ENCODE results near the gene FXN. TPM values are rescaled to one million over a fixed set of nuclear protein-coding genes. Genes with fewer than 3 reads are reported as not detected.
"Not testable (repeated sequence)": the region's sequence is repeated elsewhere in the genome, so short reads cannot be mapped to it uniquely, and the experiment has no call there.

Gene FXN
- total RNA-seq, 1 donor from 2014 or later: 23.2 TPM

DNA sequence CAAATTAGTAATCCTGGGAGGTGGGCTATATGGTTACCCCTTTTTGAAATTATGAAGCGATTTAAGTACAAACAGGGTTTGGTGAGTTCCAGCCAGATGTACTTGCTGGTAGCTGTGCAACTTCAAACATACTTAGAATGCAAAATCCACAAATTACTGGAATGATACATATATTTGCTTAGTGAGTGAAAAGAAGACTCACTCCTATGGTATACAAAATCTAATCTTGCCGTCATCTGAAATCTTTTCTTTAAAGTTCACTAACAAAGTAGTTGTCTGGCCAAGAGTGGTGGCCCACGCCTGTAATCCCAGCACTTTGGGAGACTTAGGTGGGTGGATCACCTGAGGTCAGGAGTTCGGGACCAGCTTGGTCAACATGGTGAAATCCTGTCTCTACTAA, 73.6 kb downstream of the FXN start:
- DNase-seq (ENCODE audit: low spot score): no peak
- H3K4me1 ChIP-seq: no peaks in the 10 kb centered on the region
- TF ChIP-seq, protein P1, sequence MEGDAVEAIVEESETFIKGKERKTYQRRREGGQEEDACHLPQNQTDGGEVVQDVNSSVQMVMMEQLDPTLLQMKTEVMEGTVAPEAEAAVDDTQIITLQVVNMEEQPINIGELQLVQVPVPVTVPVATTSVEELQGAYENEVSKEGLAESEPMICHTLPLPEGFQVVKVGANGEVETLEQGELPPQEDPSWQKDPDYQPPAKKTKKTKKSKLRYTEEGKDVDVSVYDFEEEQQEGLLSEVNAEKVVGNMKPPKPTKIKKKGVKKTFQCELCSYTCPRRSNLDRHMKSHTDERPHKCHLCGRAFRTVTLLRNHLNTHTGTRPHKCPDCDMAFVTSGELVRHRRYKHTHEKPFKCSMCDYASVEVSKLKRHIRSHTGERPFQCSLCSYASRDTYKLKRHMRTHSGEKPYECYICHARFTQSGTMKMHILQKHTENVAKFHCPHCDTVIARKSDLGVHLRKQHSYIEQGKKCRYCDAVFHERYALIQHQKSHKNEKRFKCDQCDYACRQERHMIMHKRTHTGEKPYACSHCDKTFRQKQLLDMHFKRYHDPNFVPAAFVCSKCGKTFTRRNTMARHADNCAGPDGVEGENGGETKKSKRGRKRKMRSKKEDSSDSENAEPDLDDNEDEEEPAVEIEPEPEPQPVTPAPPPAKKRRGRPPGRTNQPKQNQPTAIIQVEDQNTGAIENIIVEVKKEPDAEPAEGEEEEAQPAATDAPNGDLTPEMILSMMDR (IDR thresholded peaks at IDR 0.05): no peak
- TF ChIP-seq EZH2 (IDR thresholded peaks at IDR 0.05): no peak
- TF ChIP-seq EZH2phosphoT487 (IDR thresholded peaks at IDR 0.05): no peak

DNA sequence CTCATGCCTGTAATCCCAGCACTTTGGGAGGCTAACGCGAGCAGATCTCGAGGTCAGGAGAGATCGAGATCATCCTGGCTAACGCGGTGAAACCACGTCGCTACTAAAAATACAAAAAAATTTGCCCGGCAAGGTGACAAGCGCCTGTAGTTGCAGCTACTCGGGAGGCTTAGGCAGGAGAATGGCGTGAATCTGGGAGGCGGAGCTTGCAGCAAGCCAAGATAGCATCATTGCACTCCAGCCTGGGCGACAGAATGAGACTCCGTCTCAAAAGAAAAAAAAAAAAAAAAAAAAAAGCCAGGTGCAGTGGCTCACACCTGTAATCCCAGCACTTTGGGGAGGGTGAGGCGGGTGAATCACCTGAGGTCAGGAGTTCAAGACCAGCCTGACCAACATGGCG, 77.1 kb downstream of the FXN start:
- not testable (repeated sequence) for H3K4me1 ChIP-seq; H3K27ac ChIP-seq; H3K9me3 ChIP-seq (ENCODE audit: low read depth); H3K36me3 ChIP-seq; DNase-seq (ENCODE audit: low spot score); H3K27me3 ChIP-seq; H3K9me3 Mint-ChIP-seq; H3K4me2 ChIP-seq; H3K4me3 Mint-ChIP-seq; H3K4me1 Mint-ChIP-seq; H4K20me1 ChIP-seq (ENCODE audit: low read depth); H3K36me3 Mint-ChIP-seq; H3K27ac Mint-ChIP-seq; H2AFZ ChIP-seq (replicated peaks); H3K27me3 Mint-ChIP-seq (ENCODE audit: insufficient read depth, low read depth); H3F3A ChIP-seq (ENCODE audit: low read depth); H3K9ac ChIP-seq; H3K4me3 ChIP-seq; H3K79me2 ChIP-seq (ENCODE audit: low read depth)

More for the DNA sequence above, 73.6 kb downstream of the FXN start:
- H3K27me3 ChIP-seq: no peaks in the 10 kb centered on the region
- H3K4me3 ChIP-seq: no peak overlapping the region
- no peaks in the 10 kb centered on the region for H3K36me3 ChIP-seq
- Mint-ChIP-seq H3K4me1 (no peaks in the 10 kb centered on the region), H3K27me3 (ENCODE audit: insufficient read depth, low read depth) (peaks cover 8% of the 10 kb centered on the region), H3K9me3 (no peaks in the 10 kb centered on the region), H3K36me3 (no peaks in the 10 kb centered on the region), H3K27ac (no peak overlapping the region), H3K4me3 (no peak overlapping the region)
- no peak overlapping the region for H3K27ac ChIP-seq
- no peaks in the 10 kb centered on the region for H4K20me1 ChIP-seq (ENCODE audit: low read depth)
- no peak overlapping the region for H2AFZ ChIP-seq (replicated peaks)
- no peaks in the 10 kb centered on the region for H3K9me3 ChIP-seq (ENCODE audit: low read depth)
- H3K79me2 ChIP-seq (ENCODE audit: low read depth): no peaks in the 10 kb centered on the region
- no peaks in the 10 kb centered on the region for H3F3A ChIP-seq (ENCODE audit: low read depth)
- no peak overlapping the region for H3K4me2 ChIP-seq
- H3K9ac ChIP-seq: no peak overlapping the region

DNA sequence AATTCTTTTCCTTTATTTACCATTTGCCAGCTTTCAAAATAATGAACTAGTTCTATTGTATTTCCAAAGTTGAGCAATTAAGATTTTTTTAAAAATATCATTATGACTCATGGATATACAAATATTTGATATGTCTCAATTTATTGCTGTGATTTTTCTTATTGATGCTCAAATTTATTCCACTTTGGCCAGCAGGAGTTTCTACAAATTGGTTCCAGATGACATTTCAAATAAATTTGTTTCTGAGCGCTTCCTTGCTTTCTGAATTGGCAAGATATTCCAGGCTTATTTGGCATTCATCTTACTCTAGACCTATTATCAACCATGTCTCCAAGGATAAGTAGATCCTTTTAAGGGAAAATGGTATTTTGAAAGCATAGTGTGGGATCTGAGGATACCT, 80.1 kb downstream of the FXN start:
- no peak overlapping the region for H3K4me2 ChIP-seq
- no peak overlapping the region for H3K4me3 Mint-ChIP-seq
- H3K4me1 ChIP-seq: peaks cover 11% of the 10 kb centered on the region
- no peaks in the 10 kb centered on the region for H3K79me2 ChIP-seq (ENCODE audit: low read depth)
- no peaks in the 10 kb centered on the region for H3K9me3 Mint-ChIP-seq
- H3K27ac Mint-ChIP-seq: no peak overlapping the region
- TF ChIP-seq, protein P1 (IDR thresholded peaks at IDR 0.05): no peak
- no peak for TF ChIP-seq EZH2 (IDR thresholded peaks at IDR 0.05)
- no peak for TF ChIP-seq EZH2phosphoT487 (IDR thresholded peaks at IDR 0.05)
- H4K20me1 ChIP-seq (ENCODE audit: low read depth): no peaks in the 10 kb centered on the region
- peaks cover 12% of the 10 kb centered on the region for H3K27me3 Mint-ChIP-seq (ENCODE audit: insufficient read depth, low read depth)
- H2AFZ ChIP-seq (replicated peaks): no peak overlapping the region
- H3F3A ChIP-seq (ENCODE audit: low read depth): peaks cover 15% of the 10 kb centered on the region
- DNase-seq (ENCODE audit: low spot score): no peak
- H3K4me3 ChIP-seq: no peak overlapping the region
- H3K36me3 ChIP-seq: no peaks in the 10 kb centered on the region
- H3K9me3 ChIP-seq (ENCODE audit: low read depth): no peaks in the 10 kb centered on the region
- H3K36me3 Mint-ChIP-seq: no peaks in the 10 kb centered on the region
- no peak overlapping the region for H3K9ac ChIP-seq
- peaks cover 12% of the 10 kb centered on the region for H3K27me3 ChIP-seq
- H3K27ac ChIP-seq: no peak overlapping the region
- peaks cover 5% of the 10 kb centered on the region for H3K4me1 Mint-ChIP-seq

DNA sequence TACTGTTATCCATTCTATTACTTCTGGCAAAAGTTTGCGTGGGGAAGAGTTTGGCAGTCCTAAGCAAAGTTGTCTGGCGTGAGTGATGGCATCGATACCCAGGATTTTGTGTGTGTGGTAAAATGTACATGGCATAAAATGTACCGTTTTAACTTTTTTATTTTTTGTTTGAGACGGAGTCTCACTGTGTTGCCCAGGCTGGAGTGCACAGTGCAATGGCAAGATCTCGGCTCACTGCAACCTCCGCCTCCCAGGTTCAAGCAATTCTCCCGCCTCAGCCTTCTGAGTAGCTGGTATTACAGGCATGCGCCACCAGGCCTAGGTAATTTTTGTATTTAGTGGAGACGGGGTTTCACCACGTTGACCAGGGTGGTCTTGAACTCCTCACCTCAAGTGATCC, 83.1 kb downstream of the FXN start:
- H3K9me3 Mint-ChIP-seq: no peaks in the 10 kb centered on the region
- H3K4me3 Mint-ChIP-seq: no peak overlapping the region
- Histone ChIP-seq H4K20me1 (ENCODE audit: low read depth) (no peaks in the 10 kb centered on the region), H3F3A (ENCODE audit: low read depth) (peaks cover 35% of the 10 kb centered on the region), H3K4me1 (peaks cover 19% of the 10 kb centered on the region), H3K9me3 (ENCODE audit: low read depth) (no peaks in the 10 kb centered on the region), H3K4me3 (no peak overlapping the region), H3K36me3 (no peaks in the 10 kb centered on the region), H3K27me3 (peaks cover 18% of the 10 kb centered on the region), H3K9ac (no peak overlapping the region), H2AFZ (replicated peaks) (no peak overlapping the region), H3K79me2 (ENCODE audit: low read depth) (no peaks in the 10 kb centered on the region), H3K27ac (no peak overlapping the region), H3K4me2 (no peak overlapping the region)
- DNase-seq (ENCODE audit: low spot score): no peak
- H3K36me3 Mint-ChIP-seq: no peaks in the 10 kb centered on the region
- H3K27ac Mint-ChIP-seq: no peak overlapping the region
- peaks cover 13% of the 10 kb centered on the region for H3K27me3 Mint-ChIP-seq (ENCODE audit: insufficient read depth, low read depth)
- peaks cover 13% of the 10 kb centered on the region for H3K4me1 Mint-ChIP-seq
- TF ChIP-seq, protein P1 (IDR thresholded peaks at IDR 0.05): no peak
- TF ChIP-seq EZH2 (IDR thresholded peaks at IDR 0.05): no peak
- TF ChIP-seq EZH2phosphoT487 (IDR thresholded peaks at IDR 0.05): no peak

Measured in neural progenitor cell (in vitro differentiated cells).